ENCODE data around the gene ZBTB17. TPM values are rescaled to one million over a fixed set of nuclear protein-coding genes. Genes with fewer than 3 reads are reported as not detected.

The ZBTB17 gene
- total and polyA plus RNA-seq, 9 of the 15 experiments (the other 6 are each of a cell fraction or from before 2014, with no cell fraction given), result 1.1 to 53.4 (median 29.6) TPM

GRCh38 chr1:15975805-15976680, at the start of gene ZBTB17 (continued):
- TF ChIP-seq PHF8 (IDR thresholded peaks at IDR 0.05; ENCODE audit: borderline replicate concordance, low read length) (peak; percentile 89), NBN (IDR thresholded peaks at IDR 0.05; ENCODE audit: low read depth) (no peak), THRA (IDR thresholded peaks at IDR 0.05) (no peak), FIP1L1 (IDR thresholded peaks at IDR 0.05; ENCODE audit: low read depth, low read length, poor library complexity, severe bottlenecking) (peak; percentile 76), REST (IDR thresholded peaks at IDR 0.05; ENCODE audit: borderline replicate concordance) (no peak), REST (CRISPR knock-in tag; IDR thresholded peaks at IDR 0.05; ENCODE audit: low read depth) (peak; percentile 72; the same call in 1 of the 2 replicates), CREB1 (IDR thresholded peaks at IDR 0.05) (peak; percentile 89), CREB1 (CRISPR knock-in tag; IDR thresholded peaks at IDR 0.05) (peak; percentile 93), SOX6 (IDR thresholded peaks at IDR 0.05) (no peak), YY1 (IDR thresholded peaks at IDR 0.05; ENCODE audit: borderline replicate concordance in 1 of 3, control insufficient read depth in 1 of 3, extremely low read depth in 1 of 3, insufficient read depth in 3 of 3, insufficient read length in 1 of 3, insufficient replicate concordance in 2 of 3, low read depth in 1 of 3, low read length in 2 of 3) (peak; percentile 99 to 100 (median 99)), ZNF316 (IDR thresholded peaks at IDR 0.05) (no peak), ZNF165 (CRISPR knock-in tag; IDR thresholded peaks at IDR 0.05; ENCODE audit: borderline replicate concordance) (no peak), POLR2B (IDR thresholded peaks at IDR 0.05; ENCODE audit: low read depth, partially characterized antibody) (peak; percentile 96), ZNF282 (CRISPR knock-in tag; IDR thresholded peaks at IDR 0.05) (no peak), CCNT2 (IDR thresholded peaks at IDR 0.05; ENCODE audit: borderline replicate concordance, extremely low read depth, insufficient read length, low read depth, low read length) (peak; percentile 40), HOMEZ (CRISPR knock-in tag; IDR thresholded peaks at IDR 0.05) (no peak)

All from K562 (cell line).